DOHH2 (cell line): ENCODE measurements around the gene MRPL41.

ENCODE experiments used
- H3F3A ChIP-seq: fragments of 200-600 bp; sonication (generic), shearing (Covaris generic); 2 replicates; pipeline ENCODE4 v1.6.0; 2016; ENCODE audit warnings: antibody characterized with exemption, mild to moderate bottlenecking; ENCODE audit not compliant: control insufficient read depth, insufficient read depth
- H3K27ac ChIP-seq: fragments of 200-600 bp; sonication (generic); 2 replicates; pipeline ENCODE4 v1.5.1; 2014; ENCODE audit warnings: low read depth, mild to moderate bottlenecking, low read length, moderate library complexity
- H3K27me3 ChIP-seq: fragments of 200-600 bp; sonication (generic); 2 replicates; pipeline ENCODE4 v1.6.1; 2014; ENCODE audit warnings: mild to moderate bottlenecking, low read length, mixed read lengths; ENCODE audit not compliant: control insufficient read depth
- H3K36me3 ChIP-seq: fragments of 200-600 bp; sonication (generic); 2 replicates; pipeline ENCODE4 v1.6.1; 2014; ENCODE audit warnings: mild to moderate bottlenecking, low read length, moderate library complexity, mixed read lengths; ENCODE audit not compliant: control insufficient read depth
- H3K4me1 ChIP-seq: fragments of 200-600 bp; sonication (generic); 2 replicates; pipeline ENCODE4 v1.6.1; 2014; ENCODE audit warnings: mild to moderate bottlenecking, low read length, mixed read lengths; ENCODE audit not compliant: control insufficient read depth
- H3K4me2 ChIP-seq: fragments of 200-600 bp; sonication (generic); 2 replicates; pipeline ENCODE4 v1.6.0; 2014; ENCODE audit warnings: mild to moderate bottlenecking, low read length, moderate library complexity
- H3K4me3 ChIP-seq: fragments of 200-600 bp; sonication (generic); 2 replicates; pipeline ENCODE4 v1.5.1; 2014; ENCODE audit warnings: mild to moderate bottlenecking, low read length, mixed read lengths
- H3K79me2 ChIP-seq: fragments of 200-600 bp; sonication (generic); 2 replicates; pipeline ENCODE4 v1.6.1; 2014; ENCODE audit warnings: mild to moderate bottlenecking, low read length, mixed read lengths; ENCODE audit not compliant: control insufficient read depth
- H3K9me2 ChIP-seq: fragments of 200-600 bp; sonication (generic); replicated peaks from 2 replicates; pipeline ENCODE4 v1.6.1; 2014; ENCODE audit warnings: mild to moderate bottlenecking, low read length, mixed read lengths; ENCODE audit not compliant: control insufficient read depth
- H3K9me3 ChIP-seq: fragments of 200-600 bp; sonication (generic); 2 replicates; pipeline ENCODE4 v1.6.1; 2014; ENCODE audit warnings: antibody characterized with exemption, low read length, mixed read lengths; ENCODE audit not compliant: control insufficient read depth, insufficient read depth
- H4K20me1 ChIP-seq: fragments of 200-600 bp; sonication (generic); 2 replicates; pipeline ENCODE4 v1.6.0; 2014; ENCODE audit warnings: low read depth, mild to moderate bottlenecking, antibody characterized with exemption, low read length, moderate library complexity; ENCODE audit not compliant: control insufficient read depth, insufficient read depth
- CTCF ChIP-seq: fragments of 200-600 bp; sonication (generic); IDR thresholded peaks from one replicate; pipeline ENCODE4 v1.5.1; 2014; ENCODE audit warnings: antibody characterized with exemption, mild to moderate bottlenecking, low read depth, low read length; ENCODE audit not compliant: poor library complexity, severe bottlenecking
- EZH2phosphoT487 ChIP-seq: fragments of 200-600 bp; sonication (generic); IDR thresholded peaks from 2 replicates; pipeline ENCODE4 v1.6.1; 2017; ENCODE audit warnings: borderline replicate concordance, mild to moderate bottlenecking, antibody characterized with exemption, low read length, moderate library complexity, mixed read lengths

The MRPL41 gene

GRCh38 chr9:137551264-137552021, at the start of gene MRPL41:
TSS of gene MRPL41 (plus strand) at chr9:137551879. CDS start at chr9:137552082, 203 bp downstream.
- H3K9me2 ChIP-seq, result no peaks in the 10 kb centered on the region
- H3K4me3 ChIP-seq, result peak within 1 kb of the TSS; percentile 88
- no peak for TF ChIP-seq EZH2phosphoT487
- TF ChIP-seq CTCF, result peak; percentile 53
- H3K27me3 ChIP-seq, result no peaks in the 10 kb centered on the region
- no peaks in the 10 kb centered on the region for H3K9me3 ChIP-seq
- H3F3A ChIP-seq, result peaks cover 17% of the 10 kb centered on the region
- peaks cover 50% of the 10 kb centered on the region for H3K4me1 ChIP-seq
- H3K27ac ChIP-seq, result peak within 1 kb of the TSS; percentile 65
- H3K4me2 ChIP-seq, result peak within 1 kb of the TSS; percentile 83
- H3K36me3 ChIP-seq, result peaks cover 37% of the 10 kb centered on the region
- H3K79me2 ChIP-seq, result peaks cover 36% of the 10 kb centered on the region
- no peaks in the 10 kb centered on the region for H4K20me1 ChIP-seq

GRCh38 chr9:137502008-137502911, 49.4 kb upstream of the MRPL41 start:
- no peaks in the 10 kb centered on the region for H4K20me1 ChIP-seq
- H3K9me2 ChIP-seq, result no peaks in the 10 kb centered on the region
- H3K4me2 ChIP-seq, result no peak overlapping the region
- H3K4me3 ChIP-seq, result no peak overlapping the region
- no peaks in the 10 kb centered on the region for H3K27me3 ChIP-seq
- no peaks in the 10 kb centered on the region for H3K36me3 ChIP-seq
- peaks cover 4% of the 10 kb centered on the region; the same call in 1 of the 2 replicates for H3F3A ChIP-seq
- no peak for TF ChIP-seq EZH2phosphoT487
- TF ChIP-seq CTCF, result no peak
- H3K4me1 ChIP-seq, result no peaks in the 10 kb centered on the region
- no peak overlapping the region for H3K27ac ChIP-seq
- no peaks in the 10 kb centered on the region for H3K79me2 ChIP-seq
- H3K9me3 ChIP-seq, result no peaks in the 10 kb centered on the region

- no peaks in the 10 kb centered on the region for H3K9me3 ChIP-seq
- H3K79me2 ChIP-seq, result no peaks in the 10 kb centered on the region
- H3F3A ChIP-seq, result peaks cover 9% of the 10 kb centered on the region
- no peak for TF ChIP-seq CTCF
- no peak for TF ChIP-seq EZH2phosphoT487
- H3K27ac ChIP-seq, result no peak overlapping the region
- H3K36me3 ChIP-seq, result no peaks in the 10 kb centered on the region
- H3K4me2 ChIP-seq, result no peak overlapping the region
- no peaks in the 10 kb centered on the region for H3K4me1 ChIP-seq
- no peak overlapping the region for H3K4me3 ChIP-seq
- no peaks in the 10 kb centered on the region for H4K20me1 ChIP-seq
- no peaks in the 10 kb centered on the region for H3K27me3 ChIP-seq
- H3K9me2 ChIP-seq, result no peaks in the 10 kb centered on the region
Observed at GRCh38 chr9:137504432-137504777, 47.3 kb upstream of the MRPL41 start.
